GM12865 (cell line): ENCODE measurements around the gene SMIM38.

ENCODE experiments used
- DNase-seq: peaks from one replicate; pipeline ENCODE4 v3.0.0; 2010; ENCODE audit warnings: low read depth
- H3K4me3 ChIP-seq: 2 replicates; pipeline ENCODE4 v1.5.1; 2011; ENCODE audit warnings: mild to moderate bottlenecking, low read depth, low read length, control low read depth
- TF ChIP-seq, protein P1 (sequence below): IDR thresholded peaks from 2 replicates; pipeline ENCODE4 v1.5.1; 2011; ENCODE audit warnings: low read length, control low read depth, low read depth, inconsistent platforms; ENCODE audit not compliant: insufficient read depth; ENCODE audit errors: missing control alignments

SMIM38 gene

DNA sequence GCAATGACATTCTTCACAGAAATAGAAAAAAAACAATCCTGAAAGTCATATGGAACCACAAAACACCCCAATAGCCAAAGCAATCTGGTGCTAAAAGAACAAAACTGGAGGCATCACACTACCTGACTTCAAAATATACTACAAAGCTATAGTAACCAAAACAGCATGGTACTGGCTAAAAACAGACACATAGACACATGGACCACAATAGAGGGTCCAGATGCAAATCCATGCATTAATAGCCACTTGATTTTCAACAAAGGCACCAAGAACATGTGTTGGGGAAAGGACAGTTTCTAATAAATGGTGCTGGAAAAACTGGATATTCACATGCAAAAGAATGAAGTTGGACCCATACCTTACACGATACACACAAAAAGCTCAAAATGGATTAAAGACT, 27.9 kb upstream of the SMIM38 start:
- no peak for DNase-seq
- TF ChIP-seq, protein P1, sequence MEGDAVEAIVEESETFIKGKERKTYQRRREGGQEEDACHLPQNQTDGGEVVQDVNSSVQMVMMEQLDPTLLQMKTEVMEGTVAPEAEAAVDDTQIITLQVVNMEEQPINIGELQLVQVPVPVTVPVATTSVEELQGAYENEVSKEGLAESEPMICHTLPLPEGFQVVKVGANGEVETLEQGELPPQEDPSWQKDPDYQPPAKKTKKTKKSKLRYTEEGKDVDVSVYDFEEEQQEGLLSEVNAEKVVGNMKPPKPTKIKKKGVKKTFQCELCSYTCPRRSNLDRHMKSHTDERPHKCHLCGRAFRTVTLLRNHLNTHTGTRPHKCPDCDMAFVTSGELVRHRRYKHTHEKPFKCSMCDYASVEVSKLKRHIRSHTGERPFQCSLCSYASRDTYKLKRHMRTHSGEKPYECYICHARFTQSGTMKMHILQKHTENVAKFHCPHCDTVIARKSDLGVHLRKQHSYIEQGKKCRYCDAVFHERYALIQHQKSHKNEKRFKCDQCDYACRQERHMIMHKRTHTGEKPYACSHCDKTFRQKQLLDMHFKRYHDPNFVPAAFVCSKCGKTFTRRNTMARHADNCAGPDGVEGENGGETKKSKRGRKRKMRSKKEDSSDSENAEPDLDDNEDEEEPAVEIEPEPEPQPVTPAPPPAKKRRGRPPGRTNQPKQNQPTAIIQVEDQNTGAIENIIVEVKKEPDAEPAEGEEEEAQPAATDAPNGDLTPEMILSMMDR = no peak
- no peak overlapping the region for H3K4me3 ChIP-seq

DNA sequence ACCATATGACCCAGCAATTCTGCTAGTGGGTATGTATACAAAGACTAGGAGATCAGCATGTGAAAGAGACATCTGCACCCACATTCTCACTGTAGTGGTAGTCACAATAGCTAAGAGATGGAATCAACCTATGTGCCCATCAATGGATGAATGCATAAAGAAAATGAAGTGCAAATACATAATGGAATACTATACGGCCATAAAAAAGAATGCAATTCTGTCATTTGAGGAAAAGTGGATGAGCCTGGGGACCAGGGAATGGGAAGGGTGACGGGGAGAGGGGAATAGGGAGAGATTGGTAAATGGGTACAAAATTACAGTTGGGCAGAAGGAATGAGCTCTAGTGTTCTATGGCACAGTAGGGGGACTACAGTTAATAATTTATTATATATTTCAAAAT, 26.7 kb upstream of the SMIM38 start:
- H3K4me3 ChIP-seq = no peak overlapping the region
- TF ChIP-seq, protein P1 = no peak
- no peak for DNase-seq

DNA sequence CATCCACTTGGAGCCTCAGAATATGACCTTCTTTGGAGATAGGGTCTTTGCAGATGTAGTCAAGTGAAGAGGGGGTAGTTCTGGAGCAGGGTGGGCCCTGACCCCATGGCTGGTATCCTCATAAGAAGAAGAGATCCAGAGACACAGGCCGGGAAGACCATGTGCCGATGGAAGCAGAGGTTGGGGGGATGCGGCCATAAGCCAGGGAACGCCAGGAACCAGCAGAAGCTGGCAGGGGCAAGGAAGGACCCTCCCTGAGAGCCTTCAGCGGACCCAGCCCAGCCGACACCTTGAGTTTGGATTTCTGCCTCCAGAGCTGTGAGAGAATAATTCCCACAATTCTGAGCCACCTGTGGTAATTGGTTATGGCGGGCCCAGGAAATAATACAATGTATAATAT, 26.1 kb upstream of the SMIM38 start:
- TF ChIP-seq, protein P1 = no peak
- H3K4me3 ChIP-seq = no peak overlapping the region
- DNase-seq = no peak

DNA sequence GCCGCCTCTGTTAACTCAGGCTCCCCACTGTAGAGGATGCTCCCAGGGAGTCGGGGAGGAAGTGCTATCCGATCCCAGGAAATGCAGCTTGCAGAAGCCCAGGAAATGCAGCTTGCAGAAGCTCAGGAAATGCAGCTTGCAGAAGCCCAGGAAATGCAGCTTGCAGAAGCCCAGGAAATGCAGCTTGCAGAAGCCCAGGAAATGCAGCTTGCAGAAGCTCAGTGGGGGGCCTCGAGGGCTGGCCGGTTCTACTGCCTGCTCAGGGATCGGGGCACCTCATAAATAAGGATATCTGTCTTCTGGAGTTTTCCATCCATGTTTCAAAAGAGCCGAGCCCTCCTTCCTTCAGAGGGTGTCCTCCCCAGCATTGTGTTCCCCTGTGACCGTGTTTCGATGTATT, 25.1 kb upstream of the SMIM38 start:
- TF ChIP-seq, protein P1 = no peak
- no peak for DNase-seq
- no peak overlapping the region for H3K4me3 ChIP-seq

DNA sequence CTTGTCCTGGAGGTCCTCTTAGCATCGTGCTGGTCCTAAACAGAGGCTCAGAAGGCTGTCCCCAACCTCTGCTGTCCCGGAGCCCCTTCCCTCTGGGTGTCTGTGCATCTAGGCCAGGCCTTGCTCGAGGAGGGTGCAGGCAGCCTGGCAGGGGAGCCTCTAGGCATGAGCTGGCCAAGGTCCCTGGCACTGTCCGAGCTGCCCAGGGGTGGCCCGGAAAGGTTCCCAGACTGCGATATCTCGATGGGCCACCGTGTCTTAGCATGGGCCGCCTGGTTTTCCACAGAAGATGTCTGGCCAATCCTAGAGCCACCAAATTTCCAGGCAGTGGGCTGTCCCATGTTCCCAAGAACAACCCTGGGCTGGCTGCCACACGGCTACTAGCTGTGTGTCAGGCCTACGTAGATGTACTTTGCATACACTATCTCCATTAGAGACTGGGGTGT, 24.6 kb upstream of the SMIM38 start:
- no peak for DNase-seq
- TF ChIP-seq, protein P1 = no peak
- no peak overlapping the region for H3K4me3 ChIP-seq

DNA sequence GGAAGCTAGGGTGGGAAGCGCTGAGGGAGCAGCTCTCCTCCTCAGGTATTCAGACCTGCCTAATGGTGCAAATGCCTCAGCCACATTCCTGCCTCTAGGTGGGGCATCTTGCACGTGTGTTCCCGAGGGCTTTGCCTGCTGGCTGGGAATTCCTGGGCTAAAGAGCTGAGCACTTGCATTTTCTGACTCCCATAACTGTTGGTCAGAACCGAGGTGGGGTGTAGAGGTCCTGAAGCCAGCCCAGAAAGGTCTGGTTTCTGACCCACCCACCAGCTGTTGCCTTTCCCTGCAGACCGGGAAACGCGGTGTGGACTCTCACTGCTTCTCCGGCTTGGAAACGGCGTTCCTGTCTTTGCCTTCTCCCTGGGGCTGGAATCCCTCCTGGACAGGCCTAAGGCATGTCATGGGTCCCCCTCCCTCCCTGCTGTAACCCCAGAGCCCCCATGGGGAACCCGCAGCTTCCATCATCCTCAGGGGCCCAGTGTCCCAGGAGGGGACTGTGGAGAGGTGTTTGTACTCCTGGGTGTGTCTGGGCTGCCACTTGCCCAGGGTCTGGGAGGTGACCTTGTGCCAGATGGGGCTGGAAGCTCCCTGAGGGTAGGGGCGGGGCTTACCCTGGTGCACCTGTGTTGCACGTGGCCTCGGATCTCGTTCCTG, 24.0 kb upstream of the SMIM38 start:
- TF ChIP-seq, protein P1 = peak; percentile 35
- DNase-seq = peak; percentile 21
- H3K4me3 ChIP-seq = no peak overlapping the region

DNA sequence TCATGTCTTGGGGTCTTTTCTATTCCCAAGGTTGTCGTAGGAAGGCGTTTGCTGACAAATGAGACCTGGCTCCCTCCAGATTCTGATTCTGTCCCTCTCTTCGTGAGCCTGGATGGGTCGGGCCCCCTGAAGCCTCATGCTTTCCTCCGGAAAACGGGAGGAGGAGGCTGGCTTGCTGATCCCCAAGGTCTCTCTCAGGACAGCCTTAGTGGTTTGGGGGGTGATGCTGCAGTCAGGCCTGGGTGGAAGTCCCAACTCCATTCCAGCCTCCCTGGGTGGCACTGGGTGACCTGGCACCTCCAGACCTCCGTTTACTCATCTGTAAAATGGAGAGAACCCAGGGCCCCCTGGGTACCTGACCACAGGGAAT, 23.4 kb upstream of the SMIM38 start:
- no peak for DNase-seq
- no peak overlapping the region for H3K4me3 ChIP-seq
- TF ChIP-seq, protein P1 = no peak
